IMR-90 (cell line): ENCODE measurements around the gene USP28.

Experiments
- CEBPB ChIP-seq: IDR thresholded peaks from 2 replicates; pipeline ENCODE4 v1.6.1; 2012; ENCODE audit warnings: low read depth, low read length, improper control_type of control experiment
- CTCF ChIP-seq: conservative IDR thresholded peaks from 2 replicates; pipeline ENCODE4 v1.5.1; 2012; ENCODE audit warnings: mild to moderate bottlenecking, low read depth, low read length, improper control_type of control experiment
- MAFK ChIP-seq: IDR thresholded peaks from 2 replicates; pipeline ENCODE4 v1.6.1; 2012; ENCODE audit warnings: low read depth, low read length, improper control_type of control experiment
- MXI1 ChIP-seq: IDR thresholded peaks from 2 replicates; pipeline ENCODE4 v1.6.1; 2012; ENCODE audit warnings: low read depth, mild to moderate bottlenecking, low read length, moderate library complexity, borderline replicate concordance
- NFE2L2 ChIP-seq: fragments of 150-350 bp; IDR thresholded peaks from 2 replicates; pipeline ENCODE4 v1.6.1; 2016; ENCODE audit warnings: low read depth, mild to moderate bottlenecking, low read length
- POLR2A ChIP-seq: IDR thresholded peaks from 2 replicates; pipeline ENCODE4 v1.6.1; 2012; ENCODE audit warnings: mild to moderate bottlenecking, low read depth, low read length
- RAD21 ChIP-seq: IDR thresholded peaks from 2 replicates; pipeline ENCODE4 v1.6.1; 2012; ENCODE audit warnings: low read length, improper control_type of control experiment
- RCOR1 ChIP-seq: IDR thresholded peaks from 2 replicates; pipeline ENCODE4 v1.6.1; 2012; ENCODE audit warnings: mild to moderate bottlenecking, low read length, improper control_type of control experiment; ENCODE audit not compliant: insufficient replicate concordance
- SMC3 ChIP-seq: fragments of 150-350 bp; IDR thresholded peaks from 2 replicates; pipeline ENCODE4 v1.6.1; 2016; ENCODE audit warnings: low read depth, mild to moderate bottlenecking, antibody characterized with exemption, low read length, moderate library complexity
- USF2 ChIP-seq: fragments of 150-350 bp; IDR thresholded peaks from 2 replicates; pipeline ENCODE4 v1.6.1; 2017; ENCODE audit warnings: mild to moderate bottlenecking, antibody characterized with exemption, low read length, low read depth

- TF ChIP-seq CTCF: no peak
- no peak for TF ChIP-seq POLR2A
- TF ChIP-seq RAD21: no peak
- no peak for TF ChIP-seq CEBPB
- no peak for TF ChIP-seq RCOR1
- TF ChIP-seq NFE2L2: no peak
- no peak for TF ChIP-seq MXI1
- no peak for TF ChIP-seq MAFK
- TF ChIP-seq SMC3: no peak
- no peak for TF ChIP-seq USF2
Measured at GRCh38 chr11:113907152-113907551, 31.8 kb upstream of the USP28 start.
